HG03575 (cell line): ENCODE measurements around the gene GATAD2B.

ENCODE experiments used
- ATAC-seq: cut with Tn5 transposase; IDR thresholded peaks from one replicate; pipeline ENCODE4 v1.9.1; 2021; ENCODE audit not compliant: unreplicated experiment, insufficient number of reproducible peaks, low FRiP score; ENCODE audit errors: extremely low read depth

Gene GATAD2B

GRCh38 chr1:153954826-153955225 lies 32.1 kb upstream of the GATAD2B start:
- ATAC-seq = no peak

DNA sequence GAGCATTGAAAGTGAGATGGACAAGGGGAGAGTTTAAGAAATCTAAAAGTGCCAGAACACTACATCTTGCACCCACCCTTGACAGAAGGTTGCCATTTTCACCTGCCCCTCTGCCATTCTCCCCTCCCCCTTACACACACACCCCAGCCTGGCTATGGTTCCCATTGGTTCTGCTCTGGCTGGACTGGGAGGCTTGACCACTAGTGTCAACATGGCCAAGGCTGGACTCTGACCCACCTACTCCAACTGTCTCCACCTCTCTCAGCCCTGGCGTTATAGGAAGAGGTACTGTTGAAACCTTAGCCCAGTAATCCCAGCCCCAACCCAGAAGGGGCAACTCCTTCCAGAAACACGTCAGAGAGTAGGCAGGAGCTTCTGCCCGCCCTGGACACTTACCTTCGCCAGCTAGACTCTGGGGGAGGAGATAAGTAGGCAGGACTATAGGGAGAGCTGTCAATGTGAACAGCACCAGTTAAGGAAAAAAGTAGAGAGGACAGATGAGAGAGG lies 31.1 kb upstream of the GATAD2B start:
- ATAC-seq = no peak

GRCh38 chr1:153951801-153952200 lies 29.0 kb upstream of the GATAD2B start:
- ATAC-seq = no peak

- no peak for ATAC-seq
Measured at GRCh38 chr1:153951183-153951582, 28.4 kb upstream of the GATAD2B start.

GRCh38 chr1:153946622-153947241 lies 24.0 kb upstream of the GATAD2B start, which contains the start of gene DENND4B:
DENND4B (minus strand) TSS chr1:153946718; CDS start chr1:153944374, 2,344 bp downstream.
- no peak for ATAC-seq

GRCh38 chr1:153945795-153946621 lies 23.2 kb upstream of the GATAD2B start:
- ATAC-seq = peak; percentile 41

GRCh38 chr1:153945131-153945794 lies 22.5 kb upstream of the GATAD2B start:
- ATAC-seq = no peak

DNA sequence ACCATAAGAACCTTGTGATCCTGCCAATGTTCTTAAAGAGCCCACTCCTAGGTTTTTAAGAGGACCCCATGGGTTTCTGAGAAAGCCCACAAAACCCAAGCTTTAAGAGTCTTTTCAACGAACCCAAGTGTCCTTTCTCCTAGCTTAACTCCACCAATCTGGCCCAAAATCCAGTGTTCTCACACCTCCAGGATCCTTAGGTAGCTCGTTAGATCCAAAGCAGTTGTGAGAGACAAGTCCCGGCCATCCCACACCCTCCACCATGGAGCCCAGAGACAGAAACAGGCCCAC lies 22.0 kb upstream of the GATAD2B start:
- no peak for ATAC-seq

DNA sequence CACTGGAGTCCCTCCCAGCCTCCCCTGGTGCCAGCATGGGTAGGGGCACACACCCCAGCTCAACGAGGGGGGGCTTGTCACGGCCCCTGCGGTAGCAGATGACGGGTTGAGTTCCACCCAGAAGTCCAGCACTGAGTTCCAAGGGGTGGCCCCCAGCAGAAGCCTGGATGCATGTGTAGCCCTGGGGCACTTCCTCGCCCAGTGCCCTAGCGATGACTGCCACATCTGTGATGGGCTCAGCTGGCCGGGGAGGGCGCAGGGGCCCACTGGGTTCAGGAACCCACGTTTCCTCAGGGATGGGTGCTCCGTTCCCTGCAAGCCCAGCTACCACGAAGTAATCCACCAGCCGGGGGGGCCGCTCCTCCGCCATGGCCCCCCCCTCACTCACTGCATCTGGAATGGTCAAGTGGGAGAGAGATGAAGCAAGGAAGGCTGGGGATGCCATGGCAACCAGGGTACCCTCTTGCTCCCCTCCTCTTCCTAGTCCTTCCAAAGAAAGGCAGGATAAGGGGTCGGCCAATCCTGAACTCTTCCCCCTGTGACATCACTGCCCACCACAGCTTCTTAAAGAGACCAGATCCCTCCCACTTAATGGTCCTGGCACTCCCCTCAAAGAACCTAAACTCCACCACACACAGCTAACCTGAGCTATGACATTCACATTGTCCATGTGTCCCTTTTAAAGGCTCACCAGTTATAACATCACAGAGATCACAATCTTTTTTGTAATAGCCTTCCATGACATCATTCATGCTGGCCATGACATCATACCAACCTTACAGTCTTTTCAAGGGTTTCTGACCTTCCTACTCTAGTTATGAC lies 21.4 kb upstream of the GATAD2B start:
- no peak for ATAC-seq

- no peak for ATAC-seq
Measured at GRCh38 chr1:153942766-153943549, 20.2 kb upstream of the GATAD2B start.

GRCh38 chr1:153941826-153942725 lies 19.3 kb upstream of the GATAD2B start:
- ATAC-seq = no peak

DNA sequence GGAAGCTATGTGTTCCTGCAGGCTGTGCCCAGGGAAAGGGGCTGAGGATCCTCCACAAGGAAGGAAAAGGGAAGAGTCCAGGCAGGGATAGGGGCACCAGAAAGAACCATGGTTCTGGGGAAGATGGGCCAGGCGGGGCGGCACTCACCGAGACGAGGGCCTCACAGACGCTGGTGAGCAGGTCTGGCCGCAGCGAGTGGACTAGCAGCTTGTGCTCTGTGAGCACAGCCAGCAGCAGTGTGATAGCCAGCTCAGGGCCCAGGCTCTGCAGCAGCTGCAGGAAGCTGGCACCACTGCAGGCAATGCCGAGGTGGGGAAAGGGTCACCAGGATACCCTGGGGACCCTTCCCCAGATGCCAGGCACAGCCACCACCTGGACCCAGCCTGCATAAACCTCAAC lies 18.0 kb upstream of the GATAD2B start:
- ATAC-seq = no peak

- ATAC-seq = no peak
Measured at GRCh38 chr1:153939476-153939875, 16.7 kb upstream of the GATAD2B start.

GRCh38 chr1:153938996-153939395 lies 16.2 kb upstream of the GATAD2B start:
- no peak for ATAC-seq

- no peak for ATAC-seq
Measured at GRCh38 chr1:153937331-153937730, 14.6 kb upstream of the GATAD2B start.

DNA sequence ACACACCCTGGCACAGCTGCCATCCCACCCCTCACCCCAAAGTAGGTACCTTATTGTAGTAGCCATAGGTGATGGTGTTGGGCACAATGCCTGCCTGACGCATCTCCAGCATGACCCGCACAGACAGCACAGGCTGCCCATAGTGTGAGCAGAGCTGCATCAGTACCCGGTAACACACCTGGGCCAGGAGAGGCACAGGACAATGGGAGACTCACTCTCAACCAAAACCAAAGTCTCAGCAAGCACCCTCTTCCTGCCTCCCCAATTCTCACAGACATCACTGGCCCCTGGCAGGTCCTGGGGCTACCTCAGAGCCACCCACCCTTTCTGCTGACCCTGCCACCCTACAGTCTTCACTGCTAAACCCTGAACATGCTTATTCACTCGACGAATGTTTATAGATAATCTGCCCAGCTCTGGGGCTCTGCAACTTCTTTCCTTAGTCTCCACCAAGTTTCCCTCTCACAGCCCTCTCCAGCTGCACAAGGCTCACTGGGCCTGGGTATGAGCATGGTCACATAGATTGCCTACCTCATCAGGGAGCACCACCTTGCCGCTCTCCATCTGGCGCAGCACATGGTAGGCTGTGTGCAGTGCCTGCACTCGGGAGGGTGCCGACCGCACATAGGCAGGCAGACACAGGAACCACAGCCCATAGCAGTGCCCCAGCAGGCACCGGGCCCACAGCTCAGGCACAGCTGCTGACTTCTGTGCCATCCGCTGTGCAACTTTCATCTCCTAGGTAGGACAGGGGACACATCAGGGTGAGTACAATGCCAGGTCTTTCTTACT lies 13.4 kb upstream of the GATAD2B start:
- no peak for ATAC-seq

- no peak for ATAC-seq
Measured at GRCh38 chr1:153934746-153935145, 12.0 kb upstream of the GATAD2B start.
